Aorta (tissue), 5 donors: ENCODE data around the gene AP2A2. TPM values are rescaled to one million over a fixed set of nuclear protein-coding genes. Genes with fewer than 3 reads are reported as not detected.

Source experiments
- ATAC-seq: fragments of 200-7000 bp; cut with Tn5 transposase; one replicate; pipeline ENCODE4 v1.9.1; 2022; ENCODE audit warnings: moderate library complexity; ENCODE audit not compliant: low FRiP score
- DNase-seq, 2 donors: peaks; one replicate each; pipeline ENCODE4 v3.0.0-alpha.2; 2020
- H3K27ac ChIP-seq, 2 donors: one replicate each; pipeline ENCODE4 v1.5.1; 2013; ENCODE audit warnings: low read length in 2 of 2, mild to moderate bottlenecking in 2 of 2, moderate library complexity in 2 of 2, control low read depth in 1 of 2, inconsistent platforms in 1 of 2, low read depth in 1 of 2
- H3K27me3 ChIP-seq, 2 donors: one replicate each; pipeline ENCODE4 v1.6.1; 2013; ENCODE audit warnings: control low read depth in 1 of 2, low read length in 1 of 2, mild to moderate bottlenecking in 1 of 2, moderate library complexity in 1 of 2; ENCODE audit not compliant: insufficient read depth in 2 of 2, control insufficient read depth in 1 of 2
- H3K36me3 ChIP-seq, 2 donors: one replicate each; pipeline ENCODE4 v1.6.1; 2013; ENCODE audit warnings: control low read depth in 1 of 2, low read length in 1 of 2, mild to moderate bottlenecking in 1 of 2; ENCODE audit not compliant: insufficient read depth in 2 of 2, control insufficient read depth in 1 of 2
- H3K4me1 ChIP-seq, 2 donors: one replicate each; pipeline ENCODE4 v1.6.1; 2013; ENCODE audit warnings: low read length in 2 of 2, control low read depth in 1 of 2, mild to moderate bottlenecking in 1 of 2, moderate library complexity in 1 of 2; ENCODE audit not compliant: insufficient read depth in 2 of 2, control insufficient read depth in 1 of 2
- H3K4me3 ChIP-seq, 2 donors: one replicate each; pipeline ENCODE4 v1.5.1; 2013; ENCODE audit warnings: low read length in 2 of 2, control low read depth in 1 of 2, mild to moderate bottlenecking in 1 of 2
- H3K9me3 ChIP-seq: one replicate; pipeline ENCODE4 v1.6.1; 2013; ENCODE audit warnings: mild to moderate bottlenecking, low read length; ENCODE audit not compliant: control insufficient read depth
- WGBS, 2 donors: extraction: QIAGEN DNeasy Blood & Tissue Kit; methylation state at CpG; one replicate each; pipeline ENCODE4 v1.1.7; 2013; 5-methylcytosine and 5-hydroxymethylcytosine counted together
- intact Hi-C, 2 donors: fragments of 100-400 bp; cut with DNase I; formaldehyde crosslinking; loops; one replicate each; pipeline versions ENCODE4 v1.14.2 to v1.15.0; 2022
- polyA plus RNA-seq, 2 donors: library from polyadenylated mRNA; stranded (reverse); fragments of 200-250 nt; gene quantifications; one replicate each; pipeline ENCODE4 v1.2.3, GENCODE V29; 2013
- total RNA-seq, 2 donors: library from RNA; stranded (reverse); fragmentation: NEBNext Ultra II Directional; extraction: Animal tissue kit (Norgen Biotek cat#: 25700); gene quantifications; one replicate each; pipeline ENCODE4 v1.2.1, GENCODE V29; 2021
- donor health status: healthy with polysubstance abuse.
- donor health status: Bipolar disorder and iron deficiency.
- donor health status: DM: no; HTN: no; CAD: no.
- donor health status: DM: no; HTN: no; CAD: no.
- donor health status: DM: yes; HTN: yes; CAD: no.

The AP2A2 gene
- total and polyA plus RNA-seq, 4 donors: 14.0 to 147 (median 70.3) TPM

- peak; percentile 13 for ATAC-seq
- H3K4me1 ChIP-seq: peaks cover 0 to 2% of the 10 kb centered on the region in 2 donors
Observed at GRCh38 chr11:933936-934335, 8.3 kb downstream of the AP2A2 start.

GRCh38 chr11:934527-934926, 8.9 kb downstream of the AP2A2 start:
- Histone ChIP-seq H3K9me3 (no peaks in the 10 kb centered on the region), H3K27me3 (no peaks in the 10 kb centered on the region), H3K36me3 (no peaks in the 10 kb centered on the region), H3K4me1 (peaks cover 0 to 2% of the 10 kb centered on the region in 2 donors), H3K4me3 (no peak overlapping the region), H3K27ac (no peak overlapping the region)
- WGBS, 2 donors: 78 to 80% methylated on average over 6 of the region's 6 CpGs
- ATAC-seq: no peak
- no peak for DNase-seq
- intact Hi-C loops: no loop called here

More at GRCh38 chr11:933936-934335, 8.3 kb downstream of the AP2A2 start:
- intact Hi-C loops: no loop called here
- Histone ChIP-seq H3K27me3 (no peaks in the 10 kb centered on the region), H3K27ac (no peak overlapping the region), H3K9me3 (no peaks in the 10 kb centered on the region), H3K4me3 (no peak overlapping the region), H3K36me3 (no peaks in the 10 kb centered on the region)
- DNase-seq: no peak
- WGBS, 2 donors: 78 to 88% methylated on average over 7 of the region's 7 CpGs

- 98 to 99% methylated on average over 3 of the region's 3 CpGs for WGBS, 2 donors
- Histone ChIP-seq H3K4me3 (no peak overlapping the region), H3K4me1 (peaks cover 0 to 2% of the 10 kb centered on the region in 2 donors), H3K27ac (no peak overlapping the region), H3K27me3 (no peaks in the 10 kb centered on the region), H3K9me3 (no peaks in the 10 kb centered on the region), H3K36me3 (no peaks in the 10 kb centered on the region)
- no peak for ATAC-seq
- intact Hi-C loops: no loop called here
- no peak for DNase-seq
Observed at GRCh38 chr11:936199-936598, 10.5 kb downstream of the AP2A2 start.

- Histone ChIP-seq H3K27me3 (no peaks in the 10 kb centered on the region), H3K4me3 (no peak overlapping the region), H3K36me3 (no peaks in the 10 kb centered on the region), H3K9me3 (no peaks in the 10 kb centered on the region), H3K27ac (no peak overlapping the region), H3K4me1 (peaks cover 0 to 2% of the 10 kb centered on the region in 2 donors)
- intact Hi-C loops: no loop called here
- WGBS, 2 donors: 77 to 83% methylated on average over 10 of the region's 10 CpGs
- ATAC-seq (no peak), DNase-seq (peak in 1 of 2 donors; percentile 12)
Observed at GRCh38 chr11:937841-938261, 12.2 kb downstream of the AP2A2 start.

- no peak for DNase-seq
- 73 to 74% methylated on average over 11 of the region's 11 CpGs for WGBS, 2 donors
- Histone ChIP-seq H3K9me3 (no peaks in the 10 kb centered on the region), H3K27me3 (no peaks in the 10 kb centered on the region), H3K4me3 (no peak overlapping the region), H3K27ac (no peak overlapping the region), H3K4me1 (no peaks in the 10 kb centered on the region), H3K36me3 (no peaks in the 10 kb centered on the region)
- ATAC-seq: no peak
- intact Hi-C loops: no loop called here
Observed at GRCh38 chr11:940496-941135, 14.9 kb downstream of the AP2A2 start.

GRCh38 chr11:942823-943222, 17.2 kb downstream of the AP2A2 start:
- ATAC-seq: no peak

GRCh38 chr11:944711-945470, 19.2 kb downstream of the AP2A2 start:
- H3K36me3 ChIP-seq: no peaks in the 10 kb centered on the region
- DNase-seq (no peak), ATAC-seq (no peak)
- 51 to 65% methylated on average over 13 of the region's 13 CpGs for WGBS, 2 donors
- H3K4me1 ChIP-seq: no peaks in the 10 kb centered on the region
- H3K4me3 ChIP-seq: no peak overlapping the region
- no peaks in the 10 kb centered on the region for H3K27me3 ChIP-seq
- H3K27ac ChIP-seq: no peak overlapping the region
- intact Hi-C loops: no loop called here
- H3K9me3 ChIP-seq: no peaks in the 10 kb centered on the region

More at GRCh38 chr11:942823-943222, 17.2 kb downstream of the AP2A2 start:
- intact Hi-C loops: no loop called here
- Histone ChIP-seq H3K36me3 (no peaks in the 10 kb centered on the region), H3K4me3 (no peak overlapping the region), H3K4me1 (no peaks in the 10 kb centered on the region), H3K27ac (no peak overlapping the region), H3K9me3 (no peaks in the 10 kb centered on the region), H3K27me3 (no peaks in the 10 kb centered on the region)
- 44 to 55% methylated on average over 9 of the region's 9 CpGs for WGBS, 2 donors
- peak in 1 of 2 donors; percentile 34 for DNase-seq

- Histone ChIP-seq H3K27me3 (no peaks in the 10 kb centered on the region), H3K27ac (no peak overlapping the region), H3K9me3 (no peaks in the 10 kb centered on the region), H3K36me3 (no peaks in the 10 kb centered on the region), H3K4me1 (no peaks in the 10 kb centered on the region), H3K4me3 (no peak overlapping the region)
- intact Hi-C loops: no loop called here
- ATAC-seq (no peak), DNase-seq (no peak)
- WGBS, 2 donors: 74 to 75% methylated on average over 9 of the region's 9 CpGs
Observed at GRCh38 chr11:945986-946385, 20.3 kb downstream of the AP2A2 start.

GRCh38 chr11:947744-948143, 22.1 kb downstream of the AP2A2 start:
- Histone ChIP-seq H3K27me3 (no peaks in the 10 kb centered on the region), H3K9me3 (no peaks in the 10 kb centered on the region), H3K36me3 (no peaks in the 10 kb centered on the region), H3K4me1 (no peaks in the 10 kb centered on the region), H3K4me3 (no peak overlapping the region), H3K27ac (no peak overlapping the region)
- no peak for ATAC-seq
- intact Hi-C loops: no loop called here
- WGBS, 2 donors: 94 to 96% methylated on average over 4 of the region's 4 CpGs
- no peak for DNase-seq
